PC-9 (cell line): ENCODE data around the gene CTXN3. TPM values are rescaled to one million over a fixed set of nuclear protein-coding genes. Genes with fewer than 3 reads are reported as not detected.

Experiments
- BruUV-seq: library from RNA; stranded (reverse); fragments of 400-500 nt; replicated peaks from 2 replicates; lab custom pipeline; 2021; lab: Mats Ljungman, UMichigan
- CTCF ChIA-PET: fragments of 300-600 bp; sonication (Branson Sonifier 250); formaldehyde crosslinking; loops from one replicate; lab custom pipeline; 2022; ENCODE audit warnings: antibody characterized with exemption; lab: Charles Lee
- POLR2A ChIA-PET: fragments of 300-600 bp; sonication (Branson Sonifier 250); formaldehyde crosslinking; loops from one replicate; lab custom pipeline; 2022; ENCODE audit warnings: antibody characterized with exemption; ENCODE audit not compliant: unreplicated experiment; lab: Charles Lee
- DNase-seq, 2 experiments: peaks; one replicate each; pipeline versions ENCODE4 v3.0.0 to v3.0.0-alpha.2; 2015 to 2022; ENCODE audit warnings: mixed read lengths in 1 of 2
- H2AFZ ChIP-seq: fragments of 200-600 bp; sonication (generic); 2 replicates; pipeline ENCODE4 v1.8.1; 2017; ENCODE audit warnings: antibody characterized with exemption
- H3F3A ChIP-seq: fragments of 200-600 bp; sonication (generic); 2 replicates; pipeline ENCODE4 v1.8.1; 2017; ENCODE audit warnings: antibody characterized with exemption, mild to moderate bottlenecking, low read depth; ENCODE audit not compliant: insufficient read depth
- H3K27ac ChIP-seq: fragments of 200-600 bp; sonication (generic); 2 replicates; pipeline ENCODE4 v1.6.1; 2016; ENCODE audit warnings: mixed run types
- H3K27me3 ChIP-seq: fragments of 200-600 bp; sonication (generic); 2 replicates; pipeline ENCODE4 v1.6.1; 2016; ENCODE audit warnings: low read depth, mixed run types; ENCODE audit not compliant: insufficient read depth
- H3K36me3 ChIP-seq: fragments of 200-600 bp; sonication (generic); 2 replicates; pipeline ENCODE4 v1.6.1; 2016; ENCODE audit warnings: low read depth, mixed run types
- H3K4me1 ChIP-seq: fragments of 200-600 bp; sonication (generic); replicated peaks from 2 replicates; pipeline ENCODE4 v1.6.1; 2016; ENCODE audit warnings: mixed run types; ENCODE audit not compliant: insufficient read depth
- H3K4me2 ChIP-seq: fragments of 200-600 bp; sonication (generic); 2 replicates; pipeline ENCODE4 v1.6.1; 2017; ENCODE audit warnings: mixed run types
- H3K4me3 ChIP-seq: fragments of 200-600 bp; sonication (generic); 2 replicates; pipeline ENCODE4 v1.6.1; 2016; ENCODE audit warnings: mixed run types
- H3K79me2 ChIP-seq: fragments of 200-600 bp; sonication (generic); 2 replicates; pipeline ENCODE4 v1.6.1; 2017; ENCODE audit warnings: low read depth, mixed run types
- H3K9me2 ChIP-seq: fragments of 200-600 bp; sonication (generic); 2 replicates; pipeline ENCODE4 v1.8.1; 2017; ENCODE audit warnings: mild to moderate bottlenecking; ENCODE audit not compliant: insufficient read depth
- H3K9me3 ChIP-seq: fragments of 200-600 bp; sonication (generic); 2 replicates; pipeline ENCODE4 v1.8.1; 2016; ENCODE audit warnings: low read depth; ENCODE audit not compliant: insufficient read depth
- H4K20me1 ChIP-seq: fragments of 200-600 bp; sonication (generic); 2 replicates; pipeline ENCODE4 v1.8.1; 2017; ENCODE audit not compliant: insufficient read depth
- EZH2 ChIP-seq: fragments of 200-600 bp; sonication (generic); IDR thresholded peaks from 2 replicates; pipeline ENCODE4 v1.8.0; 2017; ENCODE audit warnings: antibody characterized with exemption, low read depth
- intact Hi-C: fragments of 100-400 bp; cut with micrococcal nuclease; formaldehyde crosslinking; loops from one replicate; pipeline ENCODE4 v1.10.0; 2022; ENCODE audit not compliant: unreplicated experiment
- total RNA-seq: library from RNA; stranded (reverse); gene quantifications from 2 replicates; pipeline ENCODE4 v1.2.3, GENCODE V29; 2021
- TF ChIP-seq, protein P1 (sequence below): fragments of 200-600 bp; sonication (generic); conservative IDR thresholded peaks from 2 replicates; pipeline ENCODE4 v1.6.1; 2017; ENCODE audit warnings: mixed run types, antibody characterized with exemption, mild to moderate bottlenecking, moderate library complexity

Gene CTXN3
- total RNA-seq, 1 experiment from 2014 or later, result not detected

GRCh38 chr5:127645300-127645726 lies 3.6 kb upstream of the CTXN3 start:
- H3K27me3 ChIP-seq, result no peaks in the 10 kb centered on the region
- H3K4me1 ChIP-seq, result no peaks in the 10 kb centered on the region
- no peaks in the 10 kb centered on the region for H3K9me2 ChIP-seq
- ChIA-PET POLR2A (no interaction called here), CTCF (no interaction called here)
- H3K4me3 ChIP-seq, result no peak overlapping the region
- no peaks in the 10 kb centered on the region for H3K9me3 ChIP-seq
- DNase-seq, result no peak
- no peak overlapping the region for H3K4me2 ChIP-seq
- H3K36me3 ChIP-seq, result no peaks in the 10 kb centered on the region
- H3F3A ChIP-seq, result no peaks in the 10 kb centered on the region
- BruUV-seq, result no TSS peak
- no peak overlapping the region for H3K27ac ChIP-seq
- H2AFZ ChIP-seq, result no peak overlapping the region
- no peaks in the 10 kb centered on the region for H4K20me1 ChIP-seq
- H3K79me2 ChIP-seq, result no peaks in the 10 kb centered on the region
- no peak for TF ChIP-seq EZH2
- intact Hi-C loops, result no loop called here

DNA sequence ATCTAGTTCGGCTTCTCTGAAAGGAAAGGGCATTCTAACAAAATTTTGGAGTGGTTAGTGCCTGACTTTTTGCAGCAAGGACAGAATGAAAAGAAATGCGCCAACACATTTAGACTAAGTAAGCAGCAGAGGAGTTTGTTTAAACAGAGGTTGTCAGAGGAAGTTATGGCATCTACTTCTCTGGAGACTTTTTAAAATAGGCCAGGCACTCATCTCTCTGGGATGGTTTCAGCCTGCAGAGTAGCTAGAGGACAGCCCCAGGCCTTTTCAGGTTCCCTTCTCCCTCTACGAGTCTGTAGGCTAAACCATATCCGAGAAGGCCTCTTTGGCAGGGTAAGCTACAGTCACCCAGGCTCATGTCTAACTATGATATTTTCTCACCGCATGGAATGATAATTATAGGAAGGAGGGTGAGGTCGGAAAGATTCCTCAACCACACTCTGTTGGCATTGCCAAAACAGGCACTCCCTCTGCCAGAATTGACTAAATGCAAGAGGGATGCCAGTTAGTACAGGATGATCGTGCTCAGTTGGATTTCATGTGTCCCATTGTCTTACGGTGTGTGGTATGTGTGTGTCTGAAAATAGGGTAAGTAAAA lies 1.4 kb upstream of the CTXN3 start:
- ChIA-PET CTCF (no interaction called here), POLR2A (no interaction called here)
- Histone ChIP-seq H3K9me3 (no peaks in the 10 kb centered on the region), H3K36me3 (no peaks in the 10 kb centered on the region), H2AFZ (no peak overlapping the region), H3K4me2 (no peak overlapping the region), H3K4me3 (no peak overlapping the region), H4K20me1 (no peaks in the 10 kb centered on the region), H3K9me2 (no peaks in the 10 kb centered on the region), H3K4me1 (no peaks in the 10 kb centered on the region), H3K79me2 (no peaks in the 10 kb centered on the region), H3K27ac (no peak overlapping the region), H3F3A (no peaks in the 10 kb centered on the region), H3K27me3 (no peaks in the 10 kb centered on the region)
- no peak for TF ChIP-seq EZH2
- TF ChIP-seq, protein P1, sequence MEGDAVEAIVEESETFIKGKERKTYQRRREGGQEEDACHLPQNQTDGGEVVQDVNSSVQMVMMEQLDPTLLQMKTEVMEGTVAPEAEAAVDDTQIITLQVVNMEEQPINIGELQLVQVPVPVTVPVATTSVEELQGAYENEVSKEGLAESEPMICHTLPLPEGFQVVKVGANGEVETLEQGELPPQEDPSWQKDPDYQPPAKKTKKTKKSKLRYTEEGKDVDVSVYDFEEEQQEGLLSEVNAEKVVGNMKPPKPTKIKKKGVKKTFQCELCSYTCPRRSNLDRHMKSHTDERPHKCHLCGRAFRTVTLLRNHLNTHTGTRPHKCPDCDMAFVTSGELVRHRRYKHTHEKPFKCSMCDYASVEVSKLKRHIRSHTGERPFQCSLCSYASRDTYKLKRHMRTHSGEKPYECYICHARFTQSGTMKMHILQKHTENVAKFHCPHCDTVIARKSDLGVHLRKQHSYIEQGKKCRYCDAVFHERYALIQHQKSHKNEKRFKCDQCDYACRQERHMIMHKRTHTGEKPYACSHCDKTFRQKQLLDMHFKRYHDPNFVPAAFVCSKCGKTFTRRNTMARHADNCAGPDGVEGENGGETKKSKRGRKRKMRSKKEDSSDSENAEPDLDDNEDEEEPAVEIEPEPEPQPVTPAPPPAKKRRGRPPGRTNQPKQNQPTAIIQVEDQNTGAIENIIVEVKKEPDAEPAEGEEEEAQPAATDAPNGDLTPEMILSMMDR, result no peak
- no peak for DNase-seq
- intact Hi-C loops, result no loop called here
- no TSS peak for BruUV-seq

DNA sequence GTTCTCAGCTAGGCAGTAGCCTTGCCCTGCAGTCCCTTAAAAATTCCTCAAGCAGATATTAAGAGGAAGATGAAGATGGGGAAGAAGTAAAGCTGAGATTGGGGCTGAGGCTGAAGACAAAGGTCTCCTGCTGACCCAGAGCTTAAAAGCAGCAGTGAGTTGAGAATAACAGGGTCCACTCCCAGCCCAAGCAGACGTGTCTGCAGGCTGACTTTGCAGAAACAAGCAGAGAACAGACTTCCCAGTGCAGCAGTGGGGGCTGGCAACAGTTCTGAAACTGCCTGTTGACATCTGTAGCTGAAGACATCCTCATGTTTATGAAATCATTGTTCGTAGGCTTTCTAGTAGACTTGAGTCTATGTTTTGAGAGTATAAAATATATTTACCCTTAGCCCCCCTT lies 1.1 kb downstream of the CTXN3 start:
- ChIA-PET CTCF (no interaction called here), POLR2A (no interaction called here)
- no peak overlapping the region for H3K27ac ChIP-seq
- H2AFZ ChIP-seq, result no peak overlapping the region
- DNase-seq, result no peak
- no TSS peak for BruUV-seq
- H3K79me2 ChIP-seq, result no peaks in the 10 kb centered on the region
- intact Hi-C loops, result no loop called here
- H3K36me3 ChIP-seq, result no peaks in the 10 kb centered on the region
- H3K9me3 ChIP-seq, result no peaks in the 10 kb centered on the region
- H3K4me3 ChIP-seq, result no peak overlapping the region
- H4K20me1 ChIP-seq, result no peaks in the 10 kb centered on the region
- no peaks in the 10 kb centered on the region for H3K27me3 ChIP-seq
- H3K4me1 ChIP-seq, result no peaks in the 10 kb centered on the region
- H3F3A ChIP-seq, result no peaks in the 10 kb centered on the region
- no peak overlapping the region for H3K4me2 ChIP-seq
- TF ChIP-seq, protein P1, result no peak
- no peak for TF ChIP-seq EZH2
- H3K9me2 ChIP-seq, result no peaks in the 10 kb centered on the region

DNA sequence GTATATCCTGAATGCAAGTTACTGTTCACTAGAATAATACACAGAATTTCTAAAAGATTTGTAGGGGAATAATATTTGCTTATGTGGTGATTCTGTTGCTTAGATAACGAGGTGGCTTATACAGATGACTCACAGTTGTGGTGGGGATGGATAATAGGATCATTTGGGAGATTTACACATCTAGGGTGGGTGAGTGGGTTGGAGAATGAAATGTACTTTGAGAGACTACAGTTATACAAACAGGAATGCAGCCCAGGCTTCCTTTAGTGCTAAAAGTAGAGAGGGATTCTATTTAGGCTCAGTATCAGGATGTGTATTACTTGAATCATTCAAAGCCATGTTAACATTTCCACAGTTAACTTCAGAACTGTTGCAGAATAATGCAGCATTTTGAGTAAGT lies 1.8 kb downstream of the CTXN3 start:
- H3K4me2 ChIP-seq, result no peak overlapping the region
- no TSS peak for BruUV-seq
- H3K36me3 ChIP-seq, result no peaks in the 10 kb centered on the region
- CTCF ChIA-PET, result no interaction called here
- POLR2A ChIA-PET, result no interaction called here
- H3K4me3 ChIP-seq, result no peak overlapping the region
- no peaks in the 10 kb centered on the region for H3K79me2 ChIP-seq
- intact Hi-C loops, result no loop called here
- H3K27ac ChIP-seq, result no peak overlapping the region
- H3K9me2 ChIP-seq, result no peaks in the 10 kb centered on the region
- no peaks in the 10 kb centered on the region for H3K9me3 ChIP-seq
- no peaks in the 10 kb centered on the region for H4K20me1 ChIP-seq
- H3K4me1 ChIP-seq, result no peaks in the 10 kb centered on the region
- no peaks in the 10 kb centered on the region for H3K27me3 ChIP-seq
- no peak overlapping the region for H2AFZ ChIP-seq
- no peaks in the 10 kb centered on the region for H3F3A ChIP-seq
- no peak for DNase-seq
- TF ChIP-seq, protein P1, result no peak
- no peak for TF ChIP-seq EZH2
